Measurements from ENCODE around the gene MAML3. TPM values are rescaled to one million over a fixed set of nuclear protein-coding genes. Genes with fewer than 3 reads are reported as not detected.

MAML3 gene
- total RNA-seq, 4 donors from 2014 or later, result 21.2 to 28.4 (median 22.1) TPM

- TF ChIP-seq POLR2A (IDR thresholded peaks at IDR 0.05), result no peak
- TF ChIP-seq, protein P1, sequence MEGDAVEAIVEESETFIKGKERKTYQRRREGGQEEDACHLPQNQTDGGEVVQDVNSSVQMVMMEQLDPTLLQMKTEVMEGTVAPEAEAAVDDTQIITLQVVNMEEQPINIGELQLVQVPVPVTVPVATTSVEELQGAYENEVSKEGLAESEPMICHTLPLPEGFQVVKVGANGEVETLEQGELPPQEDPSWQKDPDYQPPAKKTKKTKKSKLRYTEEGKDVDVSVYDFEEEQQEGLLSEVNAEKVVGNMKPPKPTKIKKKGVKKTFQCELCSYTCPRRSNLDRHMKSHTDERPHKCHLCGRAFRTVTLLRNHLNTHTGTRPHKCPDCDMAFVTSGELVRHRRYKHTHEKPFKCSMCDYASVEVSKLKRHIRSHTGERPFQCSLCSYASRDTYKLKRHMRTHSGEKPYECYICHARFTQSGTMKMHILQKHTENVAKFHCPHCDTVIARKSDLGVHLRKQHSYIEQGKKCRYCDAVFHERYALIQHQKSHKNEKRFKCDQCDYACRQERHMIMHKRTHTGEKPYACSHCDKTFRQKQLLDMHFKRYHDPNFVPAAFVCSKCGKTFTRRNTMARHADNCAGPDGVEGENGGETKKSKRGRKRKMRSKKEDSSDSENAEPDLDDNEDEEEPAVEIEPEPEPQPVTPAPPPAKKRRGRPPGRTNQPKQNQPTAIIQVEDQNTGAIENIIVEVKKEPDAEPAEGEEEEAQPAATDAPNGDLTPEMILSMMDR (IDR thresholded peaks at IDR 0.05), result no peak
- 85 to 87% methylated on average over 8 of the region's 8 CpGs for WGBS, 2 donors
- DNase-seq (ENCODE audit: low spot score in 2 of 2), result no peak
- intact Hi-C loops (cut with DNase I; ENCODE audit: low total_unique reads), result no loop called here
- H3K4me3 ChIP-seq (ENCODE audit: low read depth, poor library complexity, severe bottlenecking), result no peak overlapping the region
Observed at GRCh38 chr4:140081641-140082390, 72.2 kb downstream of the MAML3 start.

DNA sequence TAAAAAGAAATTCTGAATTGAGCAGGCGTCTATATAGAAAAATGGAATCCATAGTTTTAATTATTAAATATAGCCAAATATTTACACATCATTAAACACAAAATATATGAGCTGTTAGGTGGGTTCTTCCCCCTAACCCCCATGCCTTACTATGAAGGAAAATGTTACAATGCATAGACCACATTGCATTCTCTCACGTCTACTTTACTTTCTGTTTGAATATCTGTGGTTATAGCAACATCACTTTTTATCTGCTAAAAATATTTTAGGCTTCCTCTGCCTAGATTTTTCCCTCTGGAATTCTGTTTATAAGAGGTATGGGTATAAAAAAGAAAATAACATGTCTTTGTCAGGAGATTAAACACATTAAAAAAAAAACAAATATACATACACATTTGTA, 73.1 kb downstream of the MAML3 start:
- TF ChIP-seq POLR2A (IDR thresholded peaks at IDR 0.05), result no peak
- TF ChIP-seq, protein P1 (IDR thresholded peaks at IDR 0.05), result no peak
- intact Hi-C loops (cut with DNase I; ENCODE audit: low total_unique reads), result no loop called here
- WGBS, 2 donors, result 81 to 87% methylated on average over 2 of the region's 2 CpGs

DNA sequence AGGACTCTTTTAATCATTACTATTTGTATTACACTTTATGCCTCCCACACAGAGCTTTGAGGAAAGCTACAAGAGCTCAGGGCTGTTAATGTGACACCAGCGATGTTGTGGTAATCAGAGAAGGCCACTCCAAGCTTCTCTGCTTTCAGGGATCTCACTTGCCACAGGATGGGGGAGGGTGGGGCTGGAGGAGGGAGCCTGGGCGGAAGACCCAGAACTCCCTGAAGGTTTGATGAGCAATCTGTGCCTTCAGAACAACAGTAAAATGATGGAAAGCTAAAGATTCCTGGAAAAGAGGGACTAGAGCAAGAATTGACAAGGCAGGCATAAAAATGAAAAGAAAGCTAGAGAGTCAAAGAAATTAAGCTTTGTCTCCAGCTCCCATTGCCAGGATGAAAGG, 75.6 kb downstream of the MAML3 start:
- intact Hi-C loops (cut with DNase I; ENCODE audit: low total_unique reads), result no loop called here
- no peak for DNase-seq (ENCODE audit: low spot score in 2 of 2)
- no peak overlapping the region for H3K4me3 ChIP-seq (ENCODE audit: low read depth, poor library complexity, severe bottlenecking)
- 54 to 60% methylated on average over 2 of the region's 2 CpGs for WGBS, 2 donors
- TF ChIP-seq, protein P1 (IDR thresholded peaks at IDR 0.05), result no peak
- no peak for TF ChIP-seq POLR2A (IDR thresholded peaks at IDR 0.05)

More for the DNA sequence above, 73.1 kb downstream of the MAML3 start:
- no peak overlapping the region for H3K4me3 ChIP-seq (ENCODE audit: low read depth, poor library complexity, severe bottlenecking)
- DNase-seq (ENCODE audit: low spot score in 2 of 2), result no peak

DNA sequence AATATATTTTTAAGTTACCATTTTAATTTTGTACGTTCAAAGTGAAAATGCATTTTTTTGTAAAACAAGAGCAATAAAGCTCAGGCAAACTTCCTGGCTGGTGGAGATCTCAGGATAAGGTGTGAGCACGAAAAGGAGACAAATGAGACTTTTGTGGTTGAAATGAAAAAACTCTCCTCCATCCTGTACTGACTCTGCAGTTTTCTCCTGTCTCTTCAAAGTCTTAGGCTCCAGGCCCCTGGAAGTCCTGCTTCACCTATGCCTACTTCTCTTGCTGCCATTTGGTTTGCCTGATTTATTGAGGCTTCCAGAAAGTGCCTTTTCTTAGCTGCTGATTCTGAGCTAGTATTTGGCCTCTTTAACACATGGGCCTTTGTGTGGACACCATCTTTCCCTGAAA, 77.7 kb downstream of the MAML3 start:
- TF ChIP-seq, protein P1 (IDR thresholded peaks at IDR 0.05), result no peak
- TF ChIP-seq POLR2A (IDR thresholded peaks at IDR 0.05), result no peak
- 82 to 85% methylated on average over 2 of the region's 2 CpGs for WGBS, 2 donors
- no peak overlapping the region for H3K4me3 ChIP-seq (ENCODE audit: low read depth, poor library complexity, severe bottlenecking)
- intact Hi-C loops (cut with DNase I; ENCODE audit: low total_unique reads), result no loop called here
- no peak for DNase-seq (ENCODE audit: low spot score in 2 of 2)

GRCh38 chr4:140071806-140072205, 82.2 kb downstream of the MAML3 start:
- no peak overlapping the region for H3K4me3 ChIP-seq (ENCODE audit: low read depth, poor library complexity, severe bottlenecking)
- no peak for DNase-seq (ENCODE audit: low spot score in 2 of 2)
- 56 to 60% methylated on average over 3 of the region's 3 CpGs for WGBS, 2 donors
- TF ChIP-seq, protein P1 (IDR thresholded peaks at IDR 0.05), result no peak
- no peak for TF ChIP-seq POLR2A (IDR thresholded peaks at IDR 0.05)
- intact Hi-C loops (cut with DNase I; ENCODE audit: low total_unique reads), result no loop called here

- WGBS, 2 donors, result 88 to 90% methylated on average over 6 of the region's 6 CpGs
- TF ChIP-seq POLR2A (IDR thresholded peaks at IDR 0.05), result no peak
- TF ChIP-seq, protein P1 (IDR thresholded peaks at IDR 0.05), result no peak
- H3K4me3 ChIP-seq (ENCODE audit: low read depth, poor library complexity, severe bottlenecking), result no peak overlapping the region
- DNase-seq (ENCODE audit: low spot score in 2 of 2), result no peak
- intact Hi-C loops (cut with DNase I; ENCODE audit: low total_unique reads), result no loop called here
Observed at GRCh38 chr4:140070973-140071372, 83.0 kb downstream of the MAML3 start.

Measured in lower leg skin (tissue), 4 donors.